Erythroblast (primary cell): ENCODE results near the gene RBBP8.

Source experiments
- GATA1 ChIP-seq: IDR thresholded peaks from 2 replicates; pipeline ENCODE4 v1.6.1; 2011; ENCODE audit warnings: low read depth, mild to moderate bottlenecking, control low read depth, low read length, moderate library complexity
- POLR2A ChIP-seq: IDR thresholded peaks from 2 replicates; pipeline ENCODE4 v1.6.1; 2011; ENCODE audit warnings: mild to moderate bottlenecking, low read length

- no peak for TF ChIP-seq POLR2A
- TF ChIP-seq GATA1 = no peak
Measured at GRCh38 chr18:23043803-23044376, 110.8 kb downstream of the RBBP8 start.
